Panc1 (cell line): ENCODE measurements around the gene STK4. TPM values are rescaled to one million over a fixed set of nuclear protein-coding genes. Genes with fewer than 3 reads are reported as not detected.

Experiments used
- ATAC-seq: fragments of 200-7000 bp; cut with Tn5 transposase; 2 replicates; pipeline ENCODE4 v1.9.1; 2020; ENCODE audit warnings: mild to moderate bottlenecking, moderate library complexity
- BruUV-seq: library from RNA; stranded (reverse); fragments of 400-500 nt; replicated peaks from 2 replicates; lab custom pipeline; 2021; lab: Mats Ljungman, UMichigan
- CTCF ChIA-PET: fragments of 300-600 bp; sonication (Branson Sonifier 250); formaldehyde crosslinking; loops from one replicate; lab custom pipeline; 2022; ENCODE audit warnings: antibody characterized with exemption; lab: Charles Lee
- POLR2A ChIA-PET: fragments of 300-600 bp; sonication (Branson Sonifier 250); formaldehyde crosslinking; loops from one replicate; lab custom pipeline; 2022; ENCODE audit warnings: antibody characterized with exemption; lab: Charles Lee
- DNase-seq: peaks from one replicate; pipeline ENCODE4 v3.0.0-alpha.2; 2010; ENCODE audit warnings: low read depth, low spot score
- H3K27ac ChIP-seq: 2 replicates; pipeline ENCODE4 v1.5.1; 2011; ENCODE audit warnings: mild to moderate bottlenecking, low read length, inconsistent platforms
- H3K27me3 ChIP-seq: fragments of 200-500 bp; sonication (Bioruptor generic); 2 replicates; pipeline ENCODE4 v1.6.0; 2014; ENCODE audit warnings: low read length, inconsistent platforms; ENCODE audit not compliant: control insufficient read depth, insufficient read depth
- H3K36me3 ChIP-seq: fragments of 200-500 bp; sonication (Bioruptor generic); 2 replicates; pipeline ENCODE4 v1.5.1; 2014; ENCODE audit warnings: inconsistent platforms, mild to moderate bottlenecking, low read length, moderate library complexity; ENCODE audit not compliant: control insufficient read depth, insufficient read depth
- H3K4me1 ChIP-seq: 2 replicates; pipeline ENCODE4 v1.5.1; 2011; ENCODE audit warnings: inconsistent platforms, mild to moderate bottlenecking, low read length, moderate library complexity; ENCODE audit not compliant: control insufficient read depth, insufficient read depth
- H3K4me3 ChIP-seq, 2 experiments: 2 replicates each; pipeline ENCODE4 v1.5.1; 2011 to 2012; ENCODE audit warnings: low read depth in 2 of 2, low read length in 2 of 2, mild to moderate bottlenecking in 2 of 2, inconsistent platforms in 1 of 2, moderate library complexity in 1 of 2
- H3K9me3 ChIP-seq: fragments of 200-500 bp; sonication (Bioruptor generic); 2 replicates; pipeline ENCODE4 v1.5.1; 2014; ENCODE audit warnings: low read depth, mild to moderate bottlenecking, inconsistent platforms, low read length, moderate library complexity; ENCODE audit not compliant: control insufficient read depth, insufficient read depth
- POLR2AphosphoS5 ChIP-seq: IDR thresholded peaks from 2 replicates; pipeline ENCODE4 v1.6.1; 2012; ENCODE audit warnings: mild to moderate bottlenecking, low read depth, low read length, moderate library complexity
- REST ChIP-seq, 2 experiments: IDR thresholded peaks; 2 replicates each; pipeline ENCODE4 v1.6.1; 2011 to 2012; ENCODE audit warnings: low read depth in 2 of 2, control low read depth in 1 of 2, low read length in 1 of 2, mild to moderate bottlenecking in 1 of 2, moderate library complexity in 1 of 2; ENCODE audit not compliant: insufficient read depth in 1 of 2
- SIN3A ChIP-seq: IDR thresholded peaks from 2 replicates; pipeline ENCODE4 v1.6.1; 2012; ENCODE audit warnings: low read depth, mild to moderate bottlenecking, low read length, moderate library complexity, borderline replicate concordance; ENCODE audit not compliant: insufficient read depth
- TCF7L2 ChIP-seq: IDR thresholded peaks from 2 replicates; pipeline ENCODE4 v1.6.1; 2011; ENCODE audit warnings: mild to moderate bottlenecking, low read depth, low read length, inconsistent platforms
- in situ Hi-C: cut with HindIII; loops from 2 replicates; pipeline ENCODE4 v1.10.0; 2016; ENCODE audit warnings: low sequenced_read_pairs, low pct_unique_long_range_greater_than_20kb
- intact Hi-C: fragments of 100-400 bp; cut with micrococcal nuclease; formaldehyde crosslinking; loops from one replicate; pipeline ENCODE4 v1.10.0; 2022; ENCODE audit not compliant: unreplicated experiment
- total RNA-seq: library from RNA; stranded (reverse); gene quantifications from one replicate; pipeline ENCODE4 v1.2.1, GENCODE V29; 2021; ENCODE audit not compliant: unreplicated experiment
- TF ChIP-seq, protein P1 (sequence below): fragments of 450-650 bp; IDR thresholded peaks from 2 replicates; pipeline ENCODE4 v1.5.1; 2017; ENCODE audit warnings: mild to moderate bottlenecking

STK4 gene
- total RNA-seq, 1 experiment from 2014 or later, result 50.2 TPM

- ChIA-PET POLR2A (no interaction called here), CTCF (no interaction called here)
- intact Hi-C loops (no loop called here), in situ Hi-C loops (no loop called here)
- ATAC-seq, result no peak
- Histone ChIP-seq H3K9me3 (no peaks in the 10 kb centered on the region), H3K27ac (no peak overlapping the region), H3K36me3 (peaks cover 11% of the 10 kb centered on the region), H3K4me3 (no peak overlapping the region), H3K27me3 (no peaks in the 10 kb centered on the region), H3K4me1 (peaks cover 4% of the 10 kb centered on the region; the same call in 1 of the 2 replicates)
- no TSS peak for BruUV-seq
- no peak for DNase-seq
- TF ChIP-seq TCF7L2, result no peak
- TF ChIP-seq REST (IDR thresholded peaks at IDR 0.05; ENCODE audit: insufficient read depth in 1 of 2, low read depth in 2 of 2, low read length in 1 of 2), result no peak
Observed at GRCh38 chr20:44988631-44989171, 22.4 kb downstream of the STK4 start.

DNA sequence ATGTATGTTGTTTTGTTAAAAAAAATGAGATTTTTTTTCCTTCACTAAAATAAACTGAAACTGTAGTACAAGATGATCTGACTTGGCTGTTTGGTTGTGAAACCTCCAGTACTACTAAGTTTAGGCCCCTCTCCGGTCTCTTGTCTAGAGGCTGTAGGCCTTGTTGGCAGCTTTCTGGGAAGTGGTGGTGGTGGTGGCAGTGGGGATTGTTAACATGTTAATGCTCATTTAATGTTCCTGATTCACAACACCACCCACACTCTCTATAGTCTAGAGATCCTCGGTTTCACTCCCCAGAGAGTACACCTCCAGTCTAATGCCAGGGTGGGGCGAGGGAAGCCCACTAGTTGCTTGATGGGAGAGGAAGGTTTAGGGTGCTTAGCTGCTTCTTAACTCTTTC is 24.1 kb downstream of the STK4 start:
- CTCF ChIA-PET, result interaction anchor here (0.6 kb wide), 1 partner anchor 329 kb away, joined by 4 read pairs; no protein-coding TSS in a partner anchor
- in situ Hi-C loops, result no loop called here
- H3K4me1 ChIP-seq, result peaks cover 4% of the 10 kb centered on the region; the same call in 1 of the 2 replicates
- intact Hi-C loops, result no loop called here
- no peaks in the 10 kb centered on the region for H3K27me3 ChIP-seq
- no peak overlapping the region for H3K4me3 ChIP-seq
- ATAC-seq (no peak), DNase-seq (no peak)
- POLR2A ChIA-PET, result no interaction called here
- TF ChIP-seq TCF7L2 (no peak), SIN3A (no peak), REST (IDR thresholded peaks at IDR 0.05; ENCODE audit: insufficient read depth in 1 of 2, low read depth in 2 of 2, low read length in 1 of 2) (no peak), POLR2AphosphoS5 (no peak)
- TF ChIP-seq, protein P1, sequence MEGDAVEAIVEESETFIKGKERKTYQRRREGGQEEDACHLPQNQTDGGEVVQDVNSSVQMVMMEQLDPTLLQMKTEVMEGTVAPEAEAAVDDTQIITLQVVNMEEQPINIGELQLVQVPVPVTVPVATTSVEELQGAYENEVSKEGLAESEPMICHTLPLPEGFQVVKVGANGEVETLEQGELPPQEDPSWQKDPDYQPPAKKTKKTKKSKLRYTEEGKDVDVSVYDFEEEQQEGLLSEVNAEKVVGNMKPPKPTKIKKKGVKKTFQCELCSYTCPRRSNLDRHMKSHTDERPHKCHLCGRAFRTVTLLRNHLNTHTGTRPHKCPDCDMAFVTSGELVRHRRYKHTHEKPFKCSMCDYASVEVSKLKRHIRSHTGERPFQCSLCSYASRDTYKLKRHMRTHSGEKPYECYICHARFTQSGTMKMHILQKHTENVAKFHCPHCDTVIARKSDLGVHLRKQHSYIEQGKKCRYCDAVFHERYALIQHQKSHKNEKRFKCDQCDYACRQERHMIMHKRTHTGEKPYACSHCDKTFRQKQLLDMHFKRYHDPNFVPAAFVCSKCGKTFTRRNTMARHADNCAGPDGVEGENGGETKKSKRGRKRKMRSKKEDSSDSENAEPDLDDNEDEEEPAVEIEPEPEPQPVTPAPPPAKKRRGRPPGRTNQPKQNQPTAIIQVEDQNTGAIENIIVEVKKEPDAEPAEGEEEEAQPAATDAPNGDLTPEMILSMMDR, result no peak
- H3K27ac ChIP-seq, result no peak overlapping the region
- BruUV-seq, result no TSS peak
- no peaks in the 10 kb centered on the region for H3K9me3 ChIP-seq
- H3K36me3 ChIP-seq, result peaks cover 15% of the 10 kb centered on the region
